Measurements from ENCODE around the gene GRM2.

Gene GRM2

GRCh38 chr3:51706788-51707731 is at the start of gene GRM2:
Gene GRM2 (plus strand): TSS chr3:51707068. CDS start chr3:51708984, 1,916 bp downstream.
- peak; percentile 51 for DNase-seq

DNA sequence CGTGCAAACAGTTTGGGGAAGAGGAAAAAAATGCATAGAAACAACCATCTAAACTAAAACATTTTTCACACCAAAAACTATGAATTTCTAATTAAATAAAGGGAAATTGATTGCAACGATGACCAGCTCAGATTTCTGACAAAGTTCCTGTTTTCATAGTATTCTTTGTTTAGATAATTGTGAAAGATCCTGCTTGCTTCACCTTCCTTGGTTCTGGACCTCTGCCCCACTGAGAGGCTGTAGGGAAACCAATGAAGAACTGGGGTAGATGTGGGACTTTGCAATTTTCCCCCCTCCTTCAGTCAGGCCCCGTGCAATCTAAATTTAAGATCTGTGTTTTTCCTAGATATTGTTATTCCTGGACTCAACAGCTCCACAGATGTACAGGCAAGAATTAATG is 49.6 kb upstream of the GRM2 start:
- DNase-seq: no peak

DNA sequence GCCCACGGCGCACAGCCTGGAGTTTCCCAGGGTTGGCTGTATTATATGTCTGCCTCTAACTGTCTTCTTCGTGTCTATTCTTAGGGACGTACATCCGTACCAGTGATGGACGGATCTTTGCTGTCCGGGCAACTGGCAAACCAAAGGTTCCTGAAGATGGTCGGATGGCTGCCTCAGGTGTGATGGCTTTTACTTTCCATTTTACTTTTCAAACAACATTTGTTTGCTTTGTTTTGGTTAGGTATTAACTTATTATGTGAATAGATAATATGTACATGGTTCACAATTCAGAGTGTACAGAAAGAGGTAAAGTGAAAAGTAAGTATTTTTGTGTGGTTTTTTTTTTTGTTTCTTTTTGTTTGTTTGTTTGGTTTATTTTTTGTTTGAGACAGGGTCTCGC is 46.9 kb upstream of the GRM2 start:
- DNase-seq: no peak

DNA sequence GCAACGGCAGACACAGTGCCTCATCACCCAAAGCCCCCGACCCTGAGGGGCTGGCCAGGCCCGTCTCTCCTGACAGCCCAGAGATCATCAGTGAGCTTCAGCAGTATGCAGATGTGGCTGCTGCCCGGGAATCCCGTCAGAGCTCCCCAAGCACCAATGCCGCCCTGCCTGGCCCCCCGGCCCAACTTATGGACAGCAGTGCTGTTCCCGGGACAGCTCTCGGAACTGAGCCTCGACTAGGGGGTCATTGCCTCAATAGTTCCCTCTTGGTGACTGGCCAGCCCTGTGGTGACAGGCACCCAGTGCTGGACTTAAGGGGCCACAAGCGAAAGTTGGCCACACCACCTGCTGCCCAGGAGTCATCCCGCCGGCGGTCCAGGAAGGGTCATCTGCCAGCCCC is 44.4 kb upstream of the GRM2 start:
- no peak for DNase-seq

- DNase-seq: no peak
These were observed 38.1 kb upstream of the GRM2 start for GRCh38 chr3:51668756-51669155.

DNA sequence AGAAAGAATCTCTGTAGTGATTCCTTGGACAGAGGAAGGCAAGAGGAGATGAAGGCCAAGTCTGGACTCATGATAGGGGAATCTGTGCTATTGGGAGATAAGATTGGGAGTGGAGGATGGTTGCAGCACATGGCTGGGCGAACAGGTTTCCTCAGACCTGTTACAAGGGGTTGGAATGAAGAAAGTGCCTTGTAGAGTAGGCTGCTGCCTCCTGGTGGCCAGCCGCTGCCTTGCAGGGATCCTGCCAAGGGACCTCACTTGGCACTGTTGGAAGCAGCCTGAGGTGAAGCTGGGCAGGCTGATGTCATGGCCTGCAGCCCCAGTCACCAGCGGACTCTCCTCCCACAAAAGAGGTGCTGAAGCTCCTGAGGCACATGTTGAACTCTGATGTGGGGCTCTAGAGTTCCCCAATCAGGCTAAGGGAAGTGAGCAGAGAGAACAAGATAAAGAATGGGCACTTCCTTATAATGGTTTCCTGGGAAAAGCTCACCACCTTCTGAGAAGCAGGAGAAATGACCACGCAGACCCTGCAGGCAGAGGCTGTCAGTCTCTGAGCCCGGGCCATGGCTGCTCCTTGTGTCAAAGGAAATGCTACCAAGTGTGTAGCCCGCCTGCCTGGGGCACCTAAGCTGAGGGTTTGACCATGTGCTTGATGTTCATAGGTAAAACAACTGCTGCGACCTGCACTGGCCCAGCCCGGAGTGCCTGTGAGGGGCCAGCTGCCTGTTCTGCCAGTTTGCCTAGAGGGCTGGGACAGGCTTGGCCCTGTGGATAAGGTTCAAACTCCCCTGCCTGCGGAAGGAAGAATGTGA is 37.4 kb upstream of the GRM2 start:
- DNase-seq: peak; percentile 49

GRCh38 chr3:51670053-51670822 is 36.6 kb upstream of the GRM2 start:
- DNase-seq: peak; percentile 6

DNA sequence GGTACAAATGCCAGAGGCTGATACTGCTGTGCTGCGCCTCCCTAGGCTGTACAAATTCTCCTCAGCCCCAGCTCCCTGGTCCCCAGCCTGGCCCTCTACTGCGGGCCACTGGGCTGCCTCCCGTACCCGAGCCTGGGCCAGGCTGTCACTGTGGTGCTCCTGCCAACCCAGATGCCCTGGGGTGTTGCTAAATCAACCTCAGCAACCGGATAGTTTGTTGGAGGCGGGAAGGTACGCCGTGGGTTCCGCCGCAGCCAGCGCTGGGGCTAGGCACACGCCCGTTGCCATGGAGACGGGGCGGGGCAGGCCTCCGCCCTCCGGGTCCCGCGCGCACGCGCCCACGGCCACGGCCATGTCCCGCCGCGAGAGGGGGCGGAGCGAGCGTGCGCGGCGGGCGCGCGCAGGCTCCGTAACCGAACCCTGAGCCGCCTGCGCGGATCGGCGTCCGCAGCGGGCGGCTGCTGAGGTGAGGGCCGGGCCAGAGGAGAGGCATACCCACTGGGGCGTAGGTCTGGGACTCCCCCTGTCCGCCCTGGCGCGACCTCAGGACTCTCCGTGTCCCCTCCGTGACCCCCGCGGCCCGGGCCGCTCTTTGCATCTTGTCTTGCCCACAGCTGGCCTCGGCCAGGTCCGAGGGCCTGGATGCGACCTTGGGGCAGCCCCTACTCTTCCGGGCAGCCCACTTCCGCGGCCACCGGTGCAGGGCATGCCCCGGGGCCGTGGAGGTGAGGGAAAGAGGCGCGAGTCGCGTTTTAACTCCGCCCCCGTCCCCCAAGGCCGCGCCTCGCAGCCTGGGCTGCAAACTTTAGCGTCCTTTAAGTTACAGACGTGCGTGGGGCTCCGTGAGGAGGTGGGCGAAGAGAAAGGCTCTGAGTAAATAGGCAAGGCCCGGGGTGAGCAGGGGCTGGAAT is 35.8 kb upstream of the GRM2 start, which contains the start of gene TEX264:
Gene TEX264, plus strand, starts transcription at position 430 of the 911 bp plus-strand sequence. CDS start 3,053 bp downstream, outside the sequence.
- peak; percentile 56 for DNase-seq

- DNase-seq: peak; percentile 44
These were observed 35.0 kb upstream of the GRM2 start for GRCh38 chr3:51671734-51672475.

DNA sequence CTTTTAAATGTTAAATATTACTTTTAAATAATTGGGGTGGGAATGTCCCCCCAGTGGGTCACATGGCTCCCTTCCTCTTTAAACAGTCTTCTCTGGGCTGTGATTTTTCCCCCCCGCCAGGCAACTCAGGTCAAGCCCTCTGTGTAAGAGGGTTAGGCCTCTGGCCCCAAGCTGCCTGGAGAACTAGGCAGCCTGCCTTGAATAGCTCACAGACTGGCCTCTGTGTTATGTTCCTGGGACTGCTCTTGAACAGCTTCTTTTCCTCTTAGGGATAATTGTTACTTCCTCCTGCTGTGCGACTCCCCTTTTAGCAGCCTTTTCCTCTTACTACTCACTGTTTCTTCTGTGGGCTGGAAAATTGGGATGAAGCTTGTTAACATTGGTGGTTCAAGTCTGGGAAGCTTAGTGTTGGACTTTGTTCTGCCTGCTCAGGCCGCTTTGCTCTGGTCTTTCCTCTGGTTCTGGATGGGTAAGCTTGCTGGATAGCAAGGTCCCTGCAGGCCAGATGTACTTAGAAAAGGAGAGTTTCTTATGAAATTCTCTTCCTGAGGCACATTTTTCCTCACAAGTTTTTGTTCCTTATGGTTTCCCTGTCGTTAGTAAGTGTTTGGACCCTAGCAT is 33.6 kb upstream of the GRM2 start:
- DNase-seq: no peak

DNA sequence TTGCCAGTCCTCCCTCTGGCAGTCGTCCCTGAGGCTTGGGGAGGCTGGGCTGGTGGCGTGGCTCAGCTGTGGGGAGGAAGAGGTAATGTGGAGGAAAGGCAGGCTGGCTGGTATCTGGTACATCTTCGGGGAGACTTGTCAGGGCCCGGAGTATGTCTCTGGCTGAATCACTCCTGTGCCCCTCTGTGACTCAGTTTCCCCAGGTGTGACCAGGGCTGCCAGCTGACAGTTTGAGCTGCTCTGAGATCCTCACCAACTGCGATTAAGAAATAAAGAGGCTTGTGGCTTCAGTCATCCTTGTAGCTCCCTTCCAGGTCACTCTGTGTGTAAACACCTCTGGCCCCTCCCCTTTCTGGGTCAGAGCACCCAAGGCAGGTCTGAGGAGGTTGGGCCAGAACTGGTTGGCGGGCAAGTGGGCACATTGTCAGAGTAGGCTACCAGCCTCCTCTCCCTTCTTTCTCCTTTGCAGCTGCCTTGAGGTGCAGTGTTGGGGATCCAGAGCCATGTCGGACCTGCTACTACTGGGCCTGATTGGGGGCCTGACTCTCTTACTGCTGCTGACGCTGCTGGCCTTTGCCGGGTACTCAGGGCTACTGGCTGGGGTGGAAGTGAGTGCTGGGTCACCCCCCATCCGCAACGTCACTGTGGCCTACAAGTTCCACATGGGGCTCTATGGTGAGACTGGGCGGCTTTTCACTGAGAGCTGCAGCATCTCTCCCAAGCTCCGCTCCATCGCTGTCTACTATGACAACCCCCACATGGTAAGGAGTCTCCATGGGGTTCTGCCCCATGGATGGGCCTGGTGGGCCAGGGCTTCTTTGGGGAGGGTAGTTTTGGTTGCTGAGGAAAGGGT is 32.8 kb upstream of the GRM2 start:
- DNase-seq: no peak

DNA sequence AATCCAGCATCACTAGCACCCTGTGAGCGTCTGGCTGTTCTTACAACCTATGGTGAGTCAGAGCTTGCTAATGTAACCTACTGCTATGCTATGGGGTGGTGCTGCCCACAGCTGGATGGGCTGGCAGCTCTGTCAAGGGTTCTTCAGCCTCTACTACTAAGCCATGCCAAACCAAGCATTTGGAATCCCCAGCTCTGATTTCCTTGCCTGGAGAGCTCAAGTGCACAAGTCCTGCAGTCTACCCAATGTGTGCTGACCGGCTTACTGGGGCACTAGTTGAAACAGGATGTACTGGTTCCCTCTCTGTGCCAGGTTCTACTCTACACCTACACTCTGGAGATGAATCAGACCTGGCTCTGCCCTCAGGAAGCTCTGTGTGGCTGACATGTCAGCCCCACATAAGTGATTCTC is 31.7 kb upstream of the GRM2 start:
- no peak for DNase-seq

DNA sequence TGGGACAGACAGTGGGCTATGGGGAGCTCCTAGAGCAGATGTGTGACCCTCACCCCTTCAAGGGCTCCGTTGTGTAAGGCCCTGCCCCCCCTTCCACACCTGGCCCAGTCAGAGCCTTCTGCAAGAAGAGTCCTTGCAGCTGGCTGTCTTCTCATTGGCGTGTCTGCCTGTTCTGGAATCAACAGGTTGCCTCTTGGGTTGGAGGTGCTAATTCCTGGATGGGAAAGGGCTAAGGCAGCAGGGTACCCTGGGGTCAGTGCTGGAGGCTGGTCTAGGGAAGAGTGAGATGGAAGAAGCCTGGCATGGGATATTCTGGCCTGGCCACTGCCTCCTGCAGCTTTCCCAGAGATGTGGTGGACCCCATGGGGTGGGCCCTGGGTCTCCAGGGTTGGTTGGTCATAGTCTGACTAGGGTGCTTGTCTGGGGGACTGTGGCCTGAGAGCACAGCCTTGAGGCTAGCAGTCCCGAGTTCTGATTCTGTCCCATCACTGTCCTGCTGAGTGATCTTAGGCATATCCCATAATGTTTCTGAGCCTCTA is 30.7 kb upstream of the GRM2 start:
- no peak for DNase-seq

GRCh38 chr3:51677358-51677757 is 29.5 kb upstream of the GRM2 start:
- DNase-seq: no peak

DNA sequence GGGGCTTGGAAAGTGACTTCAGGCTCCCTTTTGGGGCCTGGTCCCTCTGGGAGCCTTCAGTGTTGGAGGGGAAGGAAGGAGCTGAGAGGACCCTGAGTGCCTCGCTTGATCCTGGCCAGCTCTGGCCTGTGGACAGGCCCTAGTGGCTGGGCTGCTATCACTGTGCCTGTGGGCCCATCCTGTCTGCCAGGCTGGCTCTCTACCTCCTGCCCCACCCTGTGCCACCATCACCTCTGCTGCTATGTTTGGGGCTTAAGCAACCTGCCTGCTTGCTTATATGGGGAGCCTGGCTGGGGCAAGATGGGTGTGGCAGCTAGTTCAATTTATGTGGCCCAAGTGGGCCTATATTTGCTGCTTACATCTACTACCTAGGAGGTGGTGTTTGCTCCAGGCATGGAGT is 28.7 kb upstream of the GRM2 start:
- DNase-seq: no peak

DNA sequence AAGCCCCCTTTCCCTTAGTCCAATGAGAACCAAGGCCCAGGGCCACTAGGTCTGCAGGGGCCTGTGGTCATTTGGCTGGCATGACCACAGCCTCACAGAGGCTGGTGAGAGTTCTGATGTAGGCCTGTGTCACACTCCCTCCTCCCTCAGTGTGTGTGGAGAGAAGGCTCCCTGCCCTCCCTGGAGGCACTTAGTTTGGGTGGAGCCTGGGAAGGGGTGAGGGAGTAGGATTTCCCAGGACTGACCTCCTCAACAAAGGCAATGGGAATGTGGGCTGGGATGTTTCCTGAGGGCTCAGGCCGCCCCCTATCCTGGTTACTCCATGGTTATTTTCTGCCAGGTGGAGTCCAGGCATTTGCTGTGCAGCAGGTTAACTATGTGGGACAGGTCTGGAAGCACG is 28.2 kb upstream of the GRM2 start:
- DNase-seq: no peak

DNA sequence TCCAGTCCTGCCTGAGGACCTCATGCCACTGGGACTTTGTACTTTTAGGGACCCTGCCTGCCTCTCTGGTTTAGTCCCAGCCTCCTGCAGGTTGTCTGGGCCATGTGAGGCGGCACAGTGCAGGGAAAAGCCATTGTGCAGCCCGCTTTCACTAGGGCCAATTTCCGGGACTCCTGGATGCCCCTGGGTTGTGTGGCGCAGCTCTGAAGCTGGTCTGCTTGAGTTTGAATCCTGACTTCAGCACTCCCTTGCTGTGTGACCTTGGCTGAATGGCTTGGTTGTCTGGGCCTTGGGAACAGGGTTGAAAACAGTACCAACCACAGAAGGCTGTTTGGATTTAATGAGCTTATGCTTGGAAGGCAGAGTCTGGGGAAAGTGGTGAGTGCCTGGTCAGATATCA is 27.6 kb upstream of the GRM2 start:
- no peak for DNase-seq

- no peak for DNase-seq
These were observed 27.1 kb upstream of the GRM2 start for GRCh38 chr3:51679777-51680176.

DNA sequence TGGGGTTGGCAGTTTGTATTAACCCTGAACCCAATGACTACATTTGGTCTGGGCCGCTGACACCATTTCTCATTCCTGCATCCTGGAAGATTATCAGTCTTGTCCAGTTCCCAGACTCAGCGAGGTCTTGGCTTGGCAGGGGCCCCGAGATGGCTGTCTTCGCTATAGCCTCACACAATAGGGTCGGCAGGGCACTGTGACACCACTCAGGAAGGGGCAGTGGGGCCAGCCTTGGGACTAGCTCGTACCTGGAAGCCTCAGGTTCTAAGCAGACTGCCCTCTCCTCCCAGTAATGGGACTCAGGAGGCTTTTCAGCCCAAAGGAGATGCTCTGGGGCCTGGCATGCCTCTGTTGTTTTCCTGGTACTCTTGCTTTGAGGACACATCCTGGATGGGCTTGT is 26.7 kb upstream of the GRM2 start:
- DNase-seq: no peak
